ENCODE results near the gene MYOZ1. TPM values are rescaled to one million over a fixed set of nuclear protein-coding genes. Genes with fewer than 3 reads are reported as not detected.
A peak's percentile ranks its signal among the peaks of the same experiment; 100 is the strongest.
"Not testable (repeated sequence)": the region's sequence is repeated elsewhere in the genome, so short reads cannot be mapped to it uniquely, and the experiment has no call there.

Gene MYOZ1
- total RNA-seq, 1 experiment from 2014 or later = 0.22 TPM

- H3K4me3 ChIP-seq; POLR2A ChIA-PET (ENCODE audit: unreplicated experiment); H2AFZ ChIP-seq; H4K20me1 ChIP-seq (ENCODE audit: insufficient read depth); BruUV-seq (replicated peaks); intact Hi-C loops (cut with micrococcal nuclease; ENCODE audit: unreplicated experiment); CTCF ChIA-PET; H3F3A ChIP-seq (ENCODE audit: insufficient read depth, low read depth); H3K27me3 ChIP-seq (ENCODE audit: insufficient read depth, low read depth); H3K36me3 ChIP-seq (ENCODE audit: low read depth); H3K9me2 ChIP-seq (ENCODE audit: insufficient read depth); H3K9me3 ChIP-seq (ENCODE audit: insufficient read depth, low read depth); H3K79me2 ChIP-seq (ENCODE audit: low read depth): not testable (repeated sequence)
- peak in 1 of 2 experiments; percentile 83 for DNase-seq
- peaks cover 42% of the 10 kb centered on the region for H3K4me1 ChIP-seq (replicated peaks; ENCODE audit: insufficient read depth)
- peak overlapping the region; percentile 29; the same call in 1 of the 2 replicates for H3K27ac ChIP-seq
- H3K4me2 ChIP-seq = peak overlapping the region; percentile 25
Observed at GRCh38 chr10:73666153-73666809, 25.0 kb upstream of the MYOZ1 start.

- POLR2A ChIA-PET (ENCODE audit: unreplicated experiment); H3K27me3 ChIP-seq (ENCODE audit: insufficient read depth, low read depth); BruUV-seq (replicated peaks); DNase-seq; H3K36me3 ChIP-seq (ENCODE audit: low read depth); H3K4me2 ChIP-seq; CTCF ChIA-PET; intact Hi-C loops (cut with micrococcal nuclease; ENCODE audit: unreplicated experiment); H3F3A ChIP-seq (ENCODE audit: insufficient read depth, low read depth); H3K9me2 ChIP-seq (ENCODE audit: insufficient read depth); H3K4me3 ChIP-seq; H3K79me2 ChIP-seq (ENCODE audit: low read depth); H4K20me1 ChIP-seq (ENCODE audit: insufficient read depth); H2AFZ ChIP-seq; H3K27ac ChIP-seq; H3K9me3 ChIP-seq (ENCODE audit: insufficient read depth, low read depth): not testable (repeated sequence)
- peaks cover 46% of the 10 kb centered on the region for H3K4me1 ChIP-seq (replicated peaks; ENCODE audit: insufficient read depth)
Observed at GRCh38 chr10:73665581-73665980, 24.3 kb upstream of the MYOZ1 start.

GRCh38 chr10:73664156-73665040, 23.1 kb upstream of the MYOZ1 start:
- ChIA-PET CTCF (interaction anchor here (0.6 kb wide), 1 partner anchor 496 kb away, joined by 3 read pairs; no protein-coding TSS in a partner anchor), POLR2A (ENCODE audit: unreplicated experiment) (interaction anchor here (0.6 kb wide), 1 partner anchor 428 kb away, joined by 18 read pairs; no protein-coding TSS in a partner anchor)
- Histone ChIP-seq H3K4me1 (replicated peaks; ENCODE audit: insufficient read depth) (peaks cover 46% of the 10 kb centered on the region), H3K4me2 (peak overlapping the region; percentile 61)
- H3K27ac ChIP-seq; H3K27me3 ChIP-seq (ENCODE audit: insufficient read depth, low read depth); H3K36me3 ChIP-seq (ENCODE audit: low read depth); BruUV-seq (replicated peaks); H3K9me3 ChIP-seq (ENCODE audit: insufficient read depth, low read depth); H3K79me2 ChIP-seq (ENCODE audit: low read depth); H3K4me3 ChIP-seq; H3K9me2 ChIP-seq (ENCODE audit: insufficient read depth); H4K20me1 ChIP-seq (ENCODE audit: insufficient read depth); intact Hi-C loops (cut with micrococcal nuclease; ENCODE audit: unreplicated experiment); H3F3A ChIP-seq (ENCODE audit: insufficient read depth, low read depth); H2AFZ ChIP-seq: not testable (repeated sequence)
- peak; percentile 37 to 70 for DNase-seq

GRCh38 chr10:73663621-73664020, 22.3 kb upstream of the MYOZ1 start:
- peak overlapping the region; percentile 61 for H3K4me2 ChIP-seq
- POLR2A ChIA-PET (ENCODE audit: unreplicated experiment); H3K36me3 ChIP-seq (ENCODE audit: low read depth); H3K79me2 ChIP-seq (ENCODE audit: low read depth); BruUV-seq (replicated peaks); H3K4me3 ChIP-seq; H3K9me3 ChIP-seq (ENCODE audit: insufficient read depth, low read depth); H3F3A ChIP-seq (ENCODE audit: insufficient read depth, low read depth); H3K27me3 ChIP-seq (ENCODE audit: insufficient read depth, low read depth); H4K20me1 ChIP-seq (ENCODE audit: insufficient read depth); intact Hi-C loops (cut with micrococcal nuclease; ENCODE audit: unreplicated experiment); H3K9me2 ChIP-seq (ENCODE audit: insufficient read depth): not testable (repeated sequence)
- H3K4me1 ChIP-seq (replicated peaks; ENCODE audit: insufficient read depth) = peaks cover 46% of the 10 kb centered on the region
- CTCF ChIA-PET = interaction anchor here (0.6 kb wide), 1 partner anchor 495 kb away, joined by 3 read pairs; no protein-coding TSS in a partner anchor
- peak overlapping the region; percentile 66; the same call in 1 of the 2 replicates for H2AFZ ChIP-seq
- peak; percentile 62 to 69 for DNase-seq
- H3K27ac ChIP-seq = peak overlapping the region; percentile 23; the same call in 1 of the 2 replicates

- H2AFZ ChIP-seq; H3K27ac ChIP-seq; H3K9me2 ChIP-seq (ENCODE audit: insufficient read depth); CTCF ChIA-PET; intact Hi-C loops (cut with micrococcal nuclease; ENCODE audit: unreplicated experiment); H3K36me3 ChIP-seq (ENCODE audit: low read depth); H3K79me2 ChIP-seq (ENCODE audit: low read depth); H3K4me3 ChIP-seq; H3F3A ChIP-seq (ENCODE audit: insufficient read depth, low read depth); POLR2A ChIA-PET (ENCODE audit: unreplicated experiment); H3K27me3 ChIP-seq (ENCODE audit: insufficient read depth, low read depth); DNase-seq; H3K9me3 ChIP-seq (ENCODE audit: insufficient read depth, low read depth); BruUV-seq (replicated peaks); H3K4me2 ChIP-seq; H4K20me1 ChIP-seq (ENCODE audit: insufficient read depth): not testable (repeated sequence)
- peaks cover 46% of the 10 kb centered on the region for H3K4me1 ChIP-seq (replicated peaks; ENCODE audit: insufficient read depth)
Observed at GRCh38 chr10:73662705-73663104, 21.4 kb upstream of the MYOZ1 start.

All from PC-9 (cell line).